Trophoblast cell (in vitro differentiated cells and primary cell): Measurements from ENCODE around the gene NEB.

Experiments used
- DNase-seq, 2 donors: peaks; one replicate each; pipeline ENCODE4 v3.0.0-alpha.2; 2016
- H2AFZ ChIP-seq: 2 replicates; pipeline ENCODE4 v1.6.1; 2013; ENCODE audit warnings: low read length, moderate library complexity, mild to moderate bottlenecking; ENCODE audit not compliant: insufficient read depth, poor library complexity
- H2AK5ac ChIP-seq: 2 replicates; pipeline ENCODE4 v1.6.1; 2013; ENCODE audit warnings: mild to moderate bottlenecking, low read length
- H2BK120ac ChIP-seq: 2 replicates; pipeline ENCODE4 v1.6.1; 2013; ENCODE audit warnings: low read length, mild to moderate bottlenecking, moderate library complexity; ENCODE audit not compliant: insufficient read depth, poor library complexity
- H2BK12ac ChIP-seq: 2 replicates; pipeline ENCODE4 v1.6.1; 2013; ENCODE audit warnings: mild to moderate bottlenecking, low read length, moderate library complexity
- H2BK5ac ChIP-seq: 2 replicates; pipeline ENCODE4 v1.6.1; 2013; ENCODE audit warnings: low read length, low read depth, moderate library complexity, mild to moderate bottlenecking; ENCODE audit not compliant: poor library complexity
- H3K14ac ChIP-seq: 2 replicates; pipeline ENCODE4 v1.6.1; 2013; ENCODE audit warnings: mild to moderate bottlenecking, low read length
- H3K18ac ChIP-seq: 2 replicates; pipeline ENCODE4 v1.6.1; 2013; ENCODE audit warnings: mild to moderate bottlenecking, low read length
- H3K23ac ChIP-seq: 2 replicates; pipeline ENCODE4 v1.6.1; 2013; ENCODE audit warnings: low read length
- H3K27ac ChIP-seq: 2 replicates; pipeline ENCODE4 v1.5.1; 2013; ENCODE audit warnings: low read depth, mild to moderate bottlenecking, inconsistent platforms, low read length, moderate library complexity
- H3K27me3 ChIP-seq: 2 replicates; pipeline ENCODE4 v1.6.1; 2013; ENCODE audit warnings: inconsistent platforms, mild to moderate bottlenecking, low read length, moderate library complexity; ENCODE audit not compliant: insufficient read depth
- H3K36me3 ChIP-seq, 2 experiments: 1 replicate in 1 of 2; 2 replicates in 1 of 2; pipeline ENCODE4 v1.6.1; 2013; ENCODE audit warnings: low read length in 2 of 2, mild to moderate bottlenecking in 2 of 2, moderate library complexity in 1 of 2; ENCODE audit not compliant: insufficient read depth in 2 of 2, control insufficient read depth in 1 of 2
- H3K4ac ChIP-seq: 2 replicates; pipeline ENCODE4 v1.6.1; 2013; ENCODE audit warnings: low read depth, mild to moderate bottlenecking, low read length, moderate library complexity
- H3K4me1 ChIP-seq, 2 experiments: 1 replicate in 1 of 2; 2 replicates in 1 of 2; pipeline ENCODE4 v1.6.1; 2013; ENCODE audit warnings: low read length in 2 of 2, mild to moderate bottlenecking in 2 of 2, moderate library complexity in 1 of 2; ENCODE audit not compliant: insufficient read depth in 2 of 2, control insufficient read depth in 1 of 2
- H3K4me2 ChIP-seq: 2 replicates; pipeline ENCODE4 v1.6.1; 2013; ENCODE audit warnings: inconsistent platforms, mild to moderate bottlenecking, low read length, moderate library complexity
- H3K4me3 ChIP-seq: 2 replicates; pipeline ENCODE4 v1.5.1; 2013; ENCODE audit warnings: mild to moderate bottlenecking, low read depth, low read length, inconsistent platforms
- H3K79me1 ChIP-seq: one replicate; pipeline ENCODE4 v1.6.1; 2013; ENCODE audit warnings: low read length
- H3K79me2 ChIP-seq: 2 replicates; pipeline ENCODE4 v1.6.1; 2013; ENCODE audit warnings: low read length, mild to moderate bottlenecking; ENCODE audit not compliant: control insufficient read depth, insufficient read depth, poor library complexity
- H3K9ac ChIP-seq: 2 replicates; pipeline ENCODE4 v1.6.1; 2013; ENCODE audit warnings: mild to moderate bottlenecking, low read length
- H3K9me3 ChIP-seq: 2 replicates; pipeline ENCODE4 v1.6.1; 2013; ENCODE audit warnings: low read depth, mild to moderate bottlenecking, control low read depth, inconsistent platforms, low read length; ENCODE audit not compliant: insufficient read depth
- H4K12ac ChIP-seq: 2 replicates; pipeline ENCODE4 v1.6.1; 2013; ENCODE audit warnings: low read depth, mild to moderate bottlenecking, low read length, moderate library complexity
- H4K8ac ChIP-seq: 2 replicates; pipeline ENCODE4 v1.6.1; 2013; ENCODE audit warnings: low read depth, mild to moderate bottlenecking, low read length, moderate library complexity
- H4K91ac ChIP-seq: one replicate; pipeline ENCODE4 v1.6.1; 2013; ENCODE audit warnings: low read depth, mild to moderate bottlenecking, low read length, moderate library complexity
- WGBS: extraction: QIAGEN DNeasy Blood & Tissue Kit; methylation state at CpG from one replicate; pipeline ENCODE4 v1.1.7; 2013; ENCODE audit warnings: missing lambda C conversion rate; ENCODE audit not compliant: insufficient read length, insufficient coverage; ENCODE audit errors: extremely low coverage; 5-methylcytosine and 5-hydroxymethylcytosine counted together

Gene NEB

DNA sequence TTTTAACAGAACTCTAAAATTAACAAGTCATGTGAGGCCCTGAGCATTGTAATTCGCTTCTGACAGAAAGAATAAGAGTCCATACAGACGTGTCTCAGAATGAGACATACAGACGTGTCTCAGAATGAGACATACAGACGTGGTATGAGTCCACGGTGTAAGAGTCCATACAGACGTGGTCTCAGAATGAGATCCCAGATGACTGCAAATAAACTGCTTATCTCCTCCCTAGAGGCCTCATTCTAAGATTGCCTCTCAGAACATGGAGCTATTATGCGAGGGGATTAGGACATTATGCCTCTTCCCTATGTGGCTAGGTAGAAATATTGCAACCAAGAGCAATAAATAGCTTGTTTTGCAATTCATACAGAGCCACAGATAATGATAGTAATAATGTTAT, 63.9 kb downstream of the NEB start:
- no peak overlapping the region for H2BK12ac ChIP-seq
- H3K79me1 ChIP-seq, result no peaks in the 10 kb centered on the region
- H3K4me3 ChIP-seq, result no peak overlapping the region
- H2BK120ac ChIP-seq, result no peak overlapping the region
- H3K36me3 ChIP-seq, result no peaks in the 10 kb centered on the region
- no peak overlapping the region for H3K4me2 ChIP-seq
- no peak overlapping the region for H3K27ac ChIP-seq
- H3K14ac ChIP-seq, result no peak overlapping the region
- no peak overlapping the region for H4K8ac ChIP-seq
- H4K91ac ChIP-seq, result no peak overlapping the region
- DNase-seq, result no peak
- no peak overlapping the region for H2BK5ac ChIP-seq
- no peaks in the 10 kb centered on the region for H3K79me2 ChIP-seq
- no peak overlapping the region for H4K12ac ChIP-seq
- WGBS, result no CpG with 5 or more reads among the region's 7 CpGs
- no peak overlapping the region for H3K9ac ChIP-seq
- H2AFZ ChIP-seq, result no peak overlapping the region
- H3K4me1 ChIP-seq, result peaks cover 0 to 3% of the 10 kb centered on the region in 2 experiments
- no peaks in the 10 kb centered on the region for H3K9me3 ChIP-seq
- no peak overlapping the region for H2AK5ac ChIP-seq
- H3K27me3 ChIP-seq, result no peaks in the 10 kb centered on the region
- no peak overlapping the region for H3K4ac ChIP-seq
- H3K23ac ChIP-seq, result no peak overlapping the region
- no peak overlapping the region for H3K18ac ChIP-seq

DNA sequence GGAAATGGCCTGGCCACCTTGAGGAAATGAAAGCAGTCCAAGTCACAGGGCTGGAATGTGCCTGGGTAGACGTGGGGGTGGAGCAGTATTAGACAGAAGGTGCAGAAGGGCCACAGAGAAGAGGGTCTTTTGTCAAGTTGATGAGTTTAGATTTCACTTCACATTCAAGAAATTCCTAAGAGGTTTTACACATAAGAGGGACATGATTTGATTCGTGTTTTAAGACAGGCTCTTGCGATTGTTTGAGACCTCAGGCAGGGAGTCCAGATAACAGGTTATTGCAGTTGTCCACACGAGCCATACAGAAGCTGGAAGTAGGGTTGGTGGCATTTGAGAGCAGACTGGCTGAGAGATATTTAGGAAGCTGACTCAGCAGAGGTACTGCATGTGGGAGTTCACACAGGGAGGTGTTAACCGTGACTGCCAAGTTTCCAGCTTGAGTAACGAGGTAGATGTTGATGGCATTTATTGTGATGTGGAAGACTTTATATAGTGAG, 64.6 kb downstream of the NEB start:
- Histone ChIP-seq H3K27me3 (no peaks in the 10 kb centered on the region), H4K8ac (no peak overlapping the region), H2BK5ac (no peak overlapping the region), H2BK120ac (no peak overlapping the region), H3K4me3 (no peak overlapping the region), H2AFZ (no peak overlapping the region), H4K91ac (no peak overlapping the region), H4K12ac (no peak overlapping the region), H3K9me3 (no peaks in the 10 kb centered on the region), H3K18ac (no peak overlapping the region), H2BK12ac (no peak overlapping the region), H3K36me3 (no peaks in the 10 kb centered on the region), H2AK5ac (no peak overlapping the region), H3K4me2 (no peak overlapping the region), H3K23ac (no peak overlapping the region), H3K4ac (no peak overlapping the region), H3K27ac (no peak overlapping the region), H3K79me2 (no peaks in the 10 kb centered on the region), H3K9ac (no peak overlapping the region), H3K79me1 (no peaks in the 10 kb centered on the region), H3K14ac (no peak overlapping the region), H3K4me1 (peaks cover 0 to 3% of the 10 kb centered on the region in 2 experiments)
- peak in 1 of 2 donors; percentile 15 for DNase-seq
- WGBS, result no CpG with 5 or more reads among the region's 6 CpGs

DNA sequence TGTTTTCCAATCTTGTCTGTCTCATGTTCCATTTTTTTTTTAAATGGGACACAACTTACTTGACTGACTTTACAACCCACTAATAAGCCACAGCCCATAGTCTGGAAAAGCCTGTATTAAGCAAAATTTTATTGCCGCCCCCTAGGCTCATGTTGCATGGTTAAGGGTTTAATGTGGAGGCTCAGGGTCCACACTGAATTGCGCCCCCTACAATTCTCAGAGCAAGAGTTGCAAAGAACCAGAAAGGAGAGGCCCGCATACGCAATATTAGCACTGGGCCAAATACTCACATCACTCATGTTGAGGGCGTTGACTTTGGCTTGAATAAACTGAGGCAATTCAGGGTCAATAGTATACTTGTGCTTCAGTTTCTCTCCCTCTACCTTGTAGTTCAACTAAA, 65.5 kb downstream of the NEB start:
- Histone ChIP-seq H3K4ac (no peak overlapping the region), H3K4me1 (peaks cover 0 to 3% of the 10 kb centered on the region in 2 experiments), H3K4me3 (no peak overlapping the region), H3K36me3 (no peaks in the 10 kb centered on the region), H2AFZ (no peak overlapping the region), H3K27ac (no peak overlapping the region), H2AK5ac (no peak overlapping the region), H2BK120ac (no peak overlapping the region), H3K4me2 (no peak overlapping the region), H4K8ac (no peak overlapping the region), H4K91ac (no peak overlapping the region), H3K9ac (no peak overlapping the region), H3K23ac (no peak overlapping the region), H3K9me3 (no peaks in the 10 kb centered on the region), H3K27me3 (no peaks in the 10 kb centered on the region), H4K12ac (no peak overlapping the region), H3K79me2 (no peaks in the 10 kb centered on the region), H3K14ac (no peak overlapping the region), H3K79me1 (no peaks in the 10 kb centered on the region), H2BK5ac (no peak overlapping the region), H2BK12ac (no peak overlapping the region), H3K18ac (no peak overlapping the region)
- WGBS, result no CpG with 5 or more reads among the region's 5 CpGs
- DNase-seq, result no peak

DNA sequence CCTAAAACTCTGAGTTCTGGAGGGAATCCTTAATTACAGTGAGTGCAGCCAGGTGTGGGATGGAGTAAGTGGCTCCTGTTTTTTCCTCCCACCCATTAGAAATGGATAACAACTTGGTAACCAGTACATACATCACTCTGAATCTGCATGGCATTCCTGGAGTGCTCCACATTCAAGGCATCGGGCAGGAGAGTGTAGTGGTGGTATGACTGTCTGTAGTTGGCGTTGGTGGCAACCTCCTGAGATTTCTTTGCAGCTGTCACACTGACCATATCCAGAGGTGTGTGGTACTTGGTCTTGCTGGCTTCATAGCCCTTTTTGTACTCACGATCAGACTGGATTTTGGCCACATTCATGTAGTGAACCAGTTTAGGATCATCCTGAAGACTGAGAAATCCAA, 68.3 kb downstream of the NEB start:
- H3K18ac ChIP-seq, result no peak overlapping the region
- H3K14ac ChIP-seq, result no peak overlapping the region
- H2AK5ac ChIP-seq, result no peak overlapping the region
- no peaks in the 10 kb centered on the region for H3K79me2 ChIP-seq
- peak in 1 of 2 donors; percentile 26 for DNase-seq
- no peak overlapping the region for H2BK12ac ChIP-seq
- H4K8ac ChIP-seq, result no peak overlapping the region
- H3K36me3 ChIP-seq, result no peaks in the 10 kb centered on the region
- H3K79me1 ChIP-seq, result no peaks in the 10 kb centered on the region
- no peak overlapping the region for H3K4me3 ChIP-seq
- H2BK120ac ChIP-seq, result no peak overlapping the region
- H2AFZ ChIP-seq, result no peak overlapping the region
- H3K4me1 ChIP-seq, result peaks cover 0 to 3% of the 10 kb centered on the region in 2 experiments
- no peaks in the 10 kb centered on the region for H3K27me3 ChIP-seq
- no peak overlapping the region for H3K4ac ChIP-seq
- no peak overlapping the region for H3K4me2 ChIP-seq
- no peak overlapping the region for H2BK5ac ChIP-seq
- no peak overlapping the region for H4K91ac ChIP-seq
- no peaks in the 10 kb centered on the region for H3K9me3 ChIP-seq
- H3K27ac ChIP-seq, result no peak overlapping the region
- H3K9ac ChIP-seq, result no peak overlapping the region
- WGBS, result no CpG with 5 or more reads among the region's 3 CpGs
- H3K23ac ChIP-seq, result no peak overlapping the region
- H4K12ac ChIP-seq, result no peak overlapping the region
